Astrocyte (in vitro differentiated cells and primary cell): Measurements from ENCODE around the gene JAM2. TPM values are rescaled to one million over a fixed set of nuclear protein-coding genes. Genes with fewer than 3 reads are reported as not detected.
A peak's percentile ranks its signal among the peaks of the same experiment; 100 is the strongest.

ENCODE experiments used
- DNase-seq: peaks from one replicate; pipeline ENCODE4 v3.0.0-alpha.2; 2010; ENCODE audit warnings: low read depth
- FAIRE-seq: peaks from 2 replicates; lab custom pipeline; 2011; peaks lifted over from hg19 to GRCh38; lab: Jason Lieb, UNC
- H2AFZ ChIP-seq: 2 replicates; pipeline ENCODE4 v1.6.0; 2012; ENCODE audit warnings: low read depth, low read length, inconsistent platforms
- H3K27ac ChIP-seq: 2 replicates; pipeline ENCODE4 v1.5.1; 2011; ENCODE audit warnings: low read depth, low read length, inconsistent platforms
- H3K27me3 ChIP-seq: 2 replicates; pipeline ENCODE4 v1.6.0; 2011; ENCODE audit warnings: low read length, inconsistent platforms; ENCODE audit not compliant: insufficient read depth
- H3K36me3 ChIP-seq: 2 replicates; pipeline ENCODE4 v1.5.1; 2011; ENCODE audit warnings: low read length, inconsistent platforms; ENCODE audit not compliant: insufficient read depth
- H3K4me1 ChIP-seq: 2 replicates; pipeline ENCODE4 v1.5.1; 2011; ENCODE audit warnings: low read length, inconsistent platforms; ENCODE audit not compliant: insufficient read depth
- H3K4me2 ChIP-seq: 2 replicates; pipeline ENCODE4 v1.6.0; 2012; ENCODE audit warnings: low read length, inconsistent platforms
- H3K4me3 ChIP-seq: 2 replicates; pipeline ENCODE4 v1.5.1; 2011; ENCODE audit warnings: low read depth, mild to moderate bottlenecking, low read length, inconsistent platforms; ENCODE audit not compliant: insufficient read depth
- H3K79me2 ChIP-seq: 2 replicates; pipeline ENCODE4 v1.6.0; 2012; ENCODE audit warnings: mild to moderate bottlenecking, low read length, inconsistent platforms; ENCODE audit not compliant: insufficient read depth
- H3K9ac ChIP-seq: 2 replicates; pipeline ENCODE4 v1.6.0; 2012; ENCODE audit warnings: mild to moderate bottlenecking, low read length, inconsistent platforms
- H3K9me3 ChIP-seq: 2 replicates; pipeline ENCODE4 v1.5.1; 2012; ENCODE audit warnings: low read depth, mild to moderate bottlenecking, low read length, inconsistent platforms; ENCODE audit not compliant: insufficient read depth
- H4K20me1 ChIP-seq: 2 replicates; pipeline ENCODE4 v1.6.0; 2012; ENCODE audit warnings: low read length, inconsistent platforms; ENCODE audit not compliant: insufficient read depth
- H3K27ac Mint-ChIP-seq: one replicate; pipeline ENCODE4 v1.8.0; 2021; ENCODE audit warnings: mild to moderate bottlenecking, mixed read lengths; ENCODE audit not compliant: unreplicated experiment
- H3K27me3 Mint-ChIP-seq: one replicate; pipeline ENCODE4 v1.8.0; 2021; ENCODE audit warnings: low read depth, mixed read lengths; ENCODE audit not compliant: unreplicated experiment
- H3K36me3 Mint-ChIP-seq: one replicate; pipeline ENCODE4 v1.8.0; 2021; ENCODE audit warnings: low read depth, mixed read lengths; ENCODE audit not compliant: unreplicated experiment
- H3K4me1 Mint-ChIP-seq: one replicate; pipeline ENCODE4 v1.8.0; 2021; ENCODE audit warnings: low read depth, mixed read lengths; ENCODE audit not compliant: unreplicated experiment
- H3K4me3 Mint-ChIP-seq: one replicate; pipeline ENCODE4 v1.8.0; 2021; ENCODE audit warnings: mild to moderate bottlenecking, moderate library complexity, mixed read lengths; ENCODE audit not compliant: unreplicated experiment
- H3K9me3 Mint-ChIP-seq: one replicate; pipeline ENCODE4 v1.8.0; 2021; ENCODE audit warnings: mild to moderate bottlenecking, mixed read lengths; ENCODE audit not compliant: unreplicated experiment
- CTCF ChIP-seq: IDR thresholded peaks from 2 replicates; pipeline ENCODE4 v1.5.1; 2011; ENCODE audit warnings: low read depth, mild to moderate bottlenecking, inconsistent platforms, low read length, moderate library complexity; ENCODE audit not compliant: insufficient read depth
- EZH2 ChIP-seq: IDR thresholded peaks from 2 replicates; pipeline ENCODE4 v1.6.1; 2012; ENCODE audit warnings: mild to moderate bottlenecking, low read length, inconsistent platforms; ENCODE audit not compliant: insufficient read depth
- total RNA-seq: library from RNA; stranded (reverse); gene quantifications from 2 replicates; pipeline ENCODE4 v1.2.1, GENCODE V29; 2021

Gene JAM2
- total RNA-seq, 1 donor from 2014 or later: 3.7 TPM

DNA sequence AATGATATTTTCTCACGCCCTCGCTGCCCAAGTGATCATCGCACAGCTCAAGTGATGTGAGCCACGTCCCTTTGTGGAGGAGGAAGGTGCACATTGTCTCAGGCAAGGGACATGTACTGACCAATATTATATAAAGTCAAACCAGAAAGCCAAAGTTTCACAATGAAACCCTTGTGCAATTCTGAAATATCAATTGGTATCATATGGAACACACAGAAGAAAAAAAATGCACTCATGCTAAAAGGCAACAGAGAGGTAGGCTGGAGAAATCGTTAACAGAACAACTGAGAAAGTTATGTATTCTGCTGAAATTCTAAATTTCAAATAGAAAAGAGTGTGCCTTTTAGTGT lies 1.9 kb downstream of the JAM2 start:
- H3K4me3 ChIP-seq: peak overlapping the region; percentile 60

GRCh38 chr21:25643486-25643885 lies 4.4 kb downstream of the JAM2 start:
- H3K4me3 Mint-ChIP-seq: no peak overlapping the region
- Histone ChIP-seq H3K9me3 (no peaks in the 10 kb centered on the region), H3K4me1 (peaks cover 5% of the 10 kb centered on the region), H3K27me3 (no peaks in the 10 kb centered on the region), H3K36me3 (no peaks in the 10 kb centered on the region), H3K4me3 (no peak overlapping the region), H4K20me1 (no peaks in the 10 kb centered on the region), H2AFZ (no peak overlapping the region), H3K27ac (no peak overlapping the region), H3K9ac (no peak overlapping the region), H3K4me2 (no peak overlapping the region), H3K79me2 (no peaks in the 10 kb centered on the region)
- TF ChIP-seq EZH2 (no peak), CTCF (no peak)
- H3K36me3 Mint-ChIP-seq: no peaks in the 10 kb centered on the region
- H3K4me1 Mint-ChIP-seq: peaks cover 10% of the 10 kb centered on the region
- no peak for FAIRE-seq
- no peak overlapping the region for H3K27ac Mint-ChIP-seq
- peaks cover 11% of the 10 kb centered on the region for H3K27me3 Mint-ChIP-seq
- H3K9me3 Mint-ChIP-seq: peaks cover 3% of the 10 kb centered on the region
- no peak for DNase-seq

More for the DNA sequence above, 1.9 kb downstream of the JAM2 start:
- FAIRE-seq: no peak
- Histone ChIP-seq H3K36me3 (no peaks in the 10 kb centered on the region), H3K79me2 (no peaks in the 10 kb centered on the region), H2AFZ (no peak overlapping the region), H3K27me3 (no peaks in the 10 kb centered on the region), H3K4me2 (peak overlapping the region; percentile 91), H3K9me3 (no peaks in the 10 kb centered on the region), H3K4me1 (peaks cover 5% of the 10 kb centered on the region), H3K27ac (no peak overlapping the region), H3K9ac (peak overlapping the region; percentile 77), H4K20me1 (no peaks in the 10 kb centered on the region)
- DNase-seq: no peak
- peak overlapping the region; percentile 83 for H3K4me3 Mint-ChIP-seq
- H3K9me3 Mint-ChIP-seq: peaks cover 3% of the 10 kb centered on the region
- peaks cover 11% of the 10 kb centered on the region for H3K27me3 Mint-ChIP-seq
- no peaks in the 10 kb centered on the region for H3K36me3 Mint-ChIP-seq
- H3K27ac Mint-ChIP-seq: no peak overlapping the region
- TF ChIP-seq CTCF: no peak
- no peak for TF ChIP-seq EZH2
- peaks cover 11% of the 10 kb centered on the region for H3K4me1 Mint-ChIP-seq

- Histone ChIP-seq H3K36me3 (no peaks in the 10 kb centered on the region), H3K9ac (no peak overlapping the region), H3K9me3 (no peaks in the 10 kb centered on the region), H3K27me3 (no peaks in the 10 kb centered on the region), H3K27ac (no peak overlapping the region), H3K79me2 (no peaks in the 10 kb centered on the region), H3K4me2 (no peak overlapping the region), H3K4me1 (no peaks in the 10 kb centered on the region), H2AFZ (no peak overlapping the region), H3K4me3 (no peak overlapping the region), H4K20me1 (no peaks in the 10 kb centered on the region)
- Mint-ChIP-seq H3K27ac (no peak overlapping the region), H3K27me3 (peaks cover 2% of the 10 kb centered on the region), H3K4me1 (no peaks in the 10 kb centered on the region), H3K9me3 (no peaks in the 10 kb centered on the region), H3K4me3 (no peak overlapping the region), H3K36me3 (no peaks in the 10 kb centered on the region)
- no peak for TF ChIP-seq EZH2
- no peak for TF ChIP-seq CTCF
- no peak for FAIRE-seq
- DNase-seq: no peak
Observed at GRCh38 chr21:25646474-25646873, 7.4 kb downstream of the JAM2 start.
